Measurements from ENCODE around the gene SVOPL.

Gene SVOPL

DNA sequence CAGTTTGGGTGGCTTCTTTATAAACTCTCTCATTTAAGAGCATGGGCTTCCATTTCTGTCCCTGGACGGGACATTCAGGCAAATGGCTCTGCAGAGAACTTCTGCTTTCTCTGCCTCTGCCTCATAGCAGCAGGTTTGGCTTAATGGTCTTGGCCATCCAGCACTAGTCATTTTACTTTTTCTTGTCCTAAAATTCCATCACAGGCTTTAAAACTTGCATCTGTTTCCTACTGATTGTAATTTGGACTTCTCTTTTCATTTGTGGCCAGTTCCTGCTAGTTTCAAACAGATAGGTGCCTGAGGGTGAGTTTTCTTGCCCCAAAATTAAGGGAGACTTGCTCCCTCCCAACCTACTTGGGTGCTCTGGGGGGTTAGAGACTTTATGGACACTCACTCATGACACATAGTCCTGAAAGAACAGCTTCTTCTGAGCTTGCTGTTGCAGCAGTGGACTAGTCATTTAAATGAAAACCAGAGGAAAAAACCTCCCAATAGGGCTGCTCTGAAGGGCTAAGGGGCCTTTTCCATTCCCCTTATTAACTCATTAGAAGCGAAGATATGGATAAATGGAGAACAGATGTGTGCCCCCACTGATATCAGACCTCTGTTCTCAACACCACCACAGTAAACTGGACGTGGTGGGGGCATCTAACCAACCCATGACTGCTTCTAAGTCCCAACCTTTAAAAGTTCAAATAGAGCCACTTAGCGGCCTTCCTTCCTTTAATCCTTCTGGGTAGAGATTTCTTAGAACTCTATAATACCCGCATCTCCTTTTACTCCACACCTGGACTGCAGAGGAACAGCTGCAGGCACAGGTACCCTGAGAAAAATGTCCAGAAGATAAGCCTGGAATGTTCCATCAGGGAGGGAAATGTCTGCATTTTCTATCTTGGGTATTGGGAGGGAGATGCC, 38.8 kb downstream of the SVOPL start:
- no peaks in the 10 kb centered on the region for H3K4me1 ChIP-seq (ENCODE audit: insufficient read depth, insufficient read length)
- no peak for DNase-seq (ENCODE audit: low read depth, low spot score)
- no peak overlapping the region for H3K9ac ChIP-seq (ENCODE audit: insufficient read length, low read depth)
- no peaks in the 10 kb centered on the region for H3K27me3 ChIP-seq (ENCODE audit: insufficient read depth, insufficient read length)
- no peaks in the 10 kb centered on the region for H3K36me3 ChIP-seq (ENCODE audit: insufficient read depth, insufficient read length, low read length)
- no peak overlapping the region for H3K4me3 ChIP-seq (ENCODE audit: insufficient read length, low read depth)
- no peak for TF ChIP-seq YY1 (IDR thresholded peaks at IDR 0.05; ENCODE audit: insufficient read depth, insufficient read length)
- no peak for TF ChIP-seq SUZ12 (IDR thresholded peaks at IDR 0.05; ENCODE audit: extremely low read depth, insufficient read depth, insufficient read length)
- TF ChIP-seq ZNF274 (IDR thresholded peaks at IDR 0.05; ENCODE audit: low read depth, low read length): no peak
- peaks cover 4% of the 10 kb centered on the region; the same call in 1 of the 2 replicates for H3K9me3 ChIP-seq (ENCODE audit: insufficient read depth, low read length)

- H3K4me3 ChIP-seq (ENCODE audit: insufficient read length, low read depth): no peak overlapping the region
- no peaks in the 10 kb centered on the region for H3K4me1 ChIP-seq (ENCODE audit: insufficient read depth, insufficient read length)
- H3K36me3 ChIP-seq (ENCODE audit: insufficient read depth, insufficient read length, low read length): no peaks in the 10 kb centered on the region
- no peak overlapping the region for H3K9ac ChIP-seq (ENCODE audit: insufficient read length, low read depth)
- no peaks in the 10 kb centered on the region for H3K27me3 ChIP-seq (ENCODE audit: insufficient read depth, insufficient read length)
- no peak for DNase-seq (ENCODE audit: low read depth, low spot score)
- no peak for TF ChIP-seq ZNF274 (IDR thresholded peaks at IDR 0.05; ENCODE audit: low read depth, low read length)
- TF ChIP-seq SUZ12 (IDR thresholded peaks at IDR 0.05; ENCODE audit: extremely low read depth, insufficient read depth, insufficient read length): no peak
- no peak for TF ChIP-seq YY1 (IDR thresholded peaks at IDR 0.05; ENCODE audit: insufficient read depth, insufficient read length)
- peaks cover 5% of the 10 kb centered on the region; the same call in 1 of the 2 replicates for H3K9me3 ChIP-seq (ENCODE audit: insufficient read depth, low read length)
Observed at GRCh38 chr7:138661069-138661635, 40.0 kb downstream of the SVOPL start.

GRCh38 chr7:138658889-138659288, 42.3 kb downstream of the SVOPL start:
- Histone ChIP-seq H3K9ac (ENCODE audit: insufficient read length, low read depth) (no peak overlapping the region), H3K9me3 (ENCODE audit: insufficient read depth, low read length) (peaks cover 26% of the 10 kb centered on the region), H3K4me3 (ENCODE audit: insufficient read length, low read depth) (no peak overlapping the region), H3K4me1 (ENCODE audit: insufficient read depth, insufficient read length) (no peaks in the 10 kb centered on the region), H3K36me3 (ENCODE audit: insufficient read depth, insufficient read length, low read length) (no peaks in the 10 kb centered on the region), H3K27me3 (ENCODE audit: insufficient read depth, insufficient read length) (no peaks in the 10 kb centered on the region)
- TF ChIP-seq YY1 (IDR thresholded peaks at IDR 0.05; ENCODE audit: insufficient read depth, insufficient read length) (no peak), ZNF274 (IDR thresholded peaks at IDR 0.05; ENCODE audit: low read depth, low read length) (no peak), SUZ12 (IDR thresholded peaks at IDR 0.05; ENCODE audit: extremely low read depth, insufficient read depth, insufficient read length) (no peak)
- DNase-seq (ENCODE audit: low read depth, low spot score): no peak

DNA sequence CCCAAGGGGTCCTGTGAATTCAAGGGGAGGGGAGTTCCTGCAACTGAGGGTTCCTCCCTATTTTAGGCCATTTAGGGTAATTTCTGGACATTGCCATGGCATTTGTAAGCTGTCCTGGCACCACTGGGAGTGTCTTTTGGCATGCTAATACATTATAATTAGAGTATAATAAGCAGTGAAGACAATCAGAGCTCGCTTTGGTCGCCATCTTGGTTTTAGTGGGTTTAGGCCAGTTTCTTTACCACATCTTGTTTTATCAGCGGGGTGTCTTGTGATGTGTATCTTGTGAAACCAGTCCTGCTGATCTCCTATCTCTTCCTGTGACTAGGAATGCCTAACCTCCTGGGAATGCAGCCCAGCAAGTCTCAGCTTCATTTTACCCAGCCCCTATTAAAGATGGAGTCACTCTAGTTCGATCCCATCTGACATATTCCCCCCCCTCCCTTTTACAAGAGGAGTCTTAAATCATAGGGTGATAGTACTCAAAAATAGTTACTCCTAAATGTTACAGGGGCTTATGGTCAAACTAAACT, 43.2 kb downstream of the SVOPL start:
- TF ChIP-seq SUZ12 (IDR thresholded peaks at IDR 0.05; ENCODE audit: extremely low read depth, insufficient read depth, insufficient read length): no peak
- TF ChIP-seq ZNF274 (IDR thresholded peaks at IDR 0.05; ENCODE audit: low read depth, low read length): no peak
- no peak for TF ChIP-seq YY1 (IDR thresholded peaks at IDR 0.05; ENCODE audit: insufficient read depth, insufficient read length)
- no peak overlapping the region for H3K4me3 ChIP-seq (ENCODE audit: insufficient read length, low read depth)
- no peak for DNase-seq (ENCODE audit: low read depth, low spot score)
- H3K9ac ChIP-seq (ENCODE audit: insufficient read length, low read depth): no peak overlapping the region
- no peaks in the 10 kb centered on the region for H3K36me3 ChIP-seq (ENCODE audit: insufficient read depth, insufficient read length, low read length)
- no peaks in the 10 kb centered on the region for H3K4me1 ChIP-seq (ENCODE audit: insufficient read depth, insufficient read length)
- peaks cover 28% of the 10 kb centered on the region for H3K9me3 ChIP-seq (ENCODE audit: insufficient read depth, low read length)
- H3K27me3 ChIP-seq (ENCODE audit: insufficient read depth, insufficient read length): no peaks in the 10 kb centered on the region

DNA sequence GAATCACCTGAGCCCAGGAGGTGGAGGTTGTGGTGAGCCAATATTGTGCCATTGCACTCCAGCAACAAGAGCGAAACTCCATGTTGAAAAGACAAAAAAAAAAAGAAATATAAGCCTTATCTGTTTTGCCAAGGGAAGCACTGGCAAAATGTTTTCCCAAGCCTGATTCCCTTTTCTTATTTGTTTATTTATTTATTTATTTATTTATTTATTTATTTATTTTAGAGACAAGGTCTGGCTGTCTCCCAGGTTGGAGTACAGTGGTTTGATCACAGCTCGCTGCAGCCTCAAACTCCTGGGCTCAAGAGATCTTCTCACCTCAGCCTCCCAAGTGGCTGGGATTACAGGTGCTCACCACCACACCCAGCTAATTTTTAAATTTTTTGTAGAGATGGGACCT, 44.2 kb downstream of the SVOPL start:
- DNase-seq (ENCODE audit: low read depth, low spot score): no peak
- H3K4me1 ChIP-seq (ENCODE audit: insufficient read depth, insufficient read length): no peaks in the 10 kb centered on the region
- peaks cover 28% of the 10 kb centered on the region for H3K9me3 ChIP-seq (ENCODE audit: insufficient read depth, low read length)
- no peaks in the 10 kb centered on the region for H3K27me3 ChIP-seq (ENCODE audit: insufficient read depth, insufficient read length)
- H3K36me3 ChIP-seq (ENCODE audit: insufficient read depth, insufficient read length, low read length): no peaks in the 10 kb centered on the region
- TF ChIP-seq SUZ12 (IDR thresholded peaks at IDR 0.05; ENCODE audit: extremely low read depth, insufficient read depth, insufficient read length) (no peak), YY1 (IDR thresholded peaks at IDR 0.05; ENCODE audit: insufficient read depth, insufficient read length) (no peak), ZNF274 (IDR thresholded peaks at IDR 0.05; ENCODE audit: low read depth, low read length) (no peak)
- H3K4me3 ChIP-seq (ENCODE audit: insufficient read length, low read depth): no peak overlapping the region
- no peak overlapping the region for H3K9ac ChIP-seq (ENCODE audit: insufficient read length, low read depth)

GRCh38 chr7:138654616-138655015, 46.5 kb downstream of the SVOPL start:
- TF ChIP-seq ZNF274 (IDR thresholded peaks at IDR 0.05; ENCODE audit: low read depth, low read length) (no peak), SUZ12 (IDR thresholded peaks at IDR 0.05; ENCODE audit: extremely low read depth, insufficient read depth, insufficient read length) (no peak), YY1 (IDR thresholded peaks at IDR 0.05; ENCODE audit: insufficient read depth, insufficient read length) (no peak)
- Histone ChIP-seq H3K9ac (ENCODE audit: insufficient read length, low read depth) (no peak overlapping the region), H3K9me3 (ENCODE audit: insufficient read depth, low read length) (peaks cover 28% of the 10 kb centered on the region), H3K4me1 (ENCODE audit: insufficient read depth, insufficient read length) (no peaks in the 10 kb centered on the region), H3K36me3 (ENCODE audit: insufficient read depth, insufficient read length, low read length) (no peaks in the 10 kb centered on the region), H3K4me3 (ENCODE audit: insufficient read length, low read depth) (no peak overlapping the region), H3K27me3 (ENCODE audit: insufficient read depth, insufficient read length) (no peaks in the 10 kb centered on the region)
- no peak for DNase-seq (ENCODE audit: low read depth, low spot score)

DNA sequence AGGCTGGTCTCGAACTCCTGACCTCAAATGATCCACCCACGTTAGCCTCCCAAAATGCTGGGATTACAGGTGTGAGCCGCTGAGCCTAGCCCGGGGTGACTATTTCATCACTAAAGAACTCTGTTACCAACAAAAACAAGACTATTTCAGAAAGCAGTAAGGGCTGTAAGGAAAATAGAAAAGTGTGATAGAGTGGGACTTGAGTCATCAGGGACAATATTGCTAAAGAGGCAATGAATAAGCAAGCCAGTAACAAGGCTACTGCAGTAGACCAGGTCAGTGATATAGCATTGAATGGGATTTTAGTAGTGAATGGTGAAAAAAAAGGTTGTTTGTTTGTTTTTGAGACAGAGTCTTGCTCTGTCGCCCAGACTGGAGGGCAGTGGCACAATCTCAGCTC, 51.7 kb downstream of the SVOPL start:
- no peak for TF ChIP-seq SUZ12 (IDR thresholded peaks at IDR 0.05; ENCODE audit: extremely low read depth, insufficient read depth, insufficient read length)
- Histone ChIP-seq H3K27me3 (ENCODE audit: insufficient read depth, insufficient read length) (no peaks in the 10 kb centered on the region), H3K4me3 (ENCODE audit: insufficient read length, low read depth) (no peak overlapping the region), H3K4me1 (ENCODE audit: insufficient read depth, insufficient read length) (no peaks in the 10 kb centered on the region), H3K9ac (ENCODE audit: insufficient read length, low read depth) (no peak overlapping the region), H3K36me3 (ENCODE audit: insufficient read depth, insufficient read length, low read length) (no peaks in the 10 kb centered on the region), H3K9me3 (ENCODE audit: insufficient read depth, low read length) (peaks cover 7% of the 10 kb centered on the region)
- no peak for DNase-seq (ENCODE audit: low read depth, low spot score)

Measured in NT2/D1 (cell line).